PC-3 (cell line): ENCODE data around the gene CCNB1.

Source experiments
- EZH2 ChIP-seq: fragments of 300-600 bp; sonication (generic); IDR thresholded peaks from one replicate; pipeline ENCODE4 v1.6.1; 2017; ENCODE audit warnings: antibody characterized with exemption, mild to moderate bottlenecking, low read length; ENCODE audit not compliant: unreplicated experiment
- EZH2phosphoT487 ChIP-seq: fragments of 300-600 bp; sonication (generic); IDR thresholded peaks from 2 replicates; pipeline ENCODE4 v1.6.1; 2018; ENCODE audit warnings: mild to moderate bottlenecking, antibody characterized with exemption, low read length, borderline replicate concordance
- TF ChIP-seq, protein P1 (sequence below): fragments of 300-600 bp; sonication (generic); conservative IDR thresholded peaks from 2 replicates; pipeline ENCODE4 v1.5.1; 2017; ENCODE audit warnings: antibody characterized with exemption, low read depth, mild to moderate bottlenecking, low read length

GRCh38 chr5:69184621-69185020 is 17.7 kb downstream of the CCNB1 start:
- TF ChIP-seq, protein P1, sequence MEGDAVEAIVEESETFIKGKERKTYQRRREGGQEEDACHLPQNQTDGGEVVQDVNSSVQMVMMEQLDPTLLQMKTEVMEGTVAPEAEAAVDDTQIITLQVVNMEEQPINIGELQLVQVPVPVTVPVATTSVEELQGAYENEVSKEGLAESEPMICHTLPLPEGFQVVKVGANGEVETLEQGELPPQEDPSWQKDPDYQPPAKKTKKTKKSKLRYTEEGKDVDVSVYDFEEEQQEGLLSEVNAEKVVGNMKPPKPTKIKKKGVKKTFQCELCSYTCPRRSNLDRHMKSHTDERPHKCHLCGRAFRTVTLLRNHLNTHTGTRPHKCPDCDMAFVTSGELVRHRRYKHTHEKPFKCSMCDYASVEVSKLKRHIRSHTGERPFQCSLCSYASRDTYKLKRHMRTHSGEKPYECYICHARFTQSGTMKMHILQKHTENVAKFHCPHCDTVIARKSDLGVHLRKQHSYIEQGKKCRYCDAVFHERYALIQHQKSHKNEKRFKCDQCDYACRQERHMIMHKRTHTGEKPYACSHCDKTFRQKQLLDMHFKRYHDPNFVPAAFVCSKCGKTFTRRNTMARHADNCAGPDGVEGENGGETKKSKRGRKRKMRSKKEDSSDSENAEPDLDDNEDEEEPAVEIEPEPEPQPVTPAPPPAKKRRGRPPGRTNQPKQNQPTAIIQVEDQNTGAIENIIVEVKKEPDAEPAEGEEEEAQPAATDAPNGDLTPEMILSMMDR = no peak
- TF ChIP-seq EZH2 = no peak
- no peak for TF ChIP-seq EZH2phosphoT487
